DOHH2 (cell line): ENCODE results near the gene ACOT12.

Experiments
- EZH2phosphoT487 ChIP-seq: fragments of 200-600 bp; sonication (generic); IDR thresholded peaks from 2 replicates; pipeline ENCODE4 v1.6.1; 2017; ENCODE audit warnings: borderline replicate concordance, mild to moderate bottlenecking, antibody characterized with exemption, low read length, moderate library complexity, mixed read lengths
- TF ChIP-seq, protein P1 (sequence below): fragments of 200-600 bp; sonication (generic); IDR thresholded peaks from one replicate; pipeline ENCODE4 v1.5.1; 2014; ENCODE audit warnings: antibody characterized with exemption, mild to moderate bottlenecking, low read depth, low read length; ENCODE audit not compliant: poor library complexity, severe bottlenecking

DNA sequence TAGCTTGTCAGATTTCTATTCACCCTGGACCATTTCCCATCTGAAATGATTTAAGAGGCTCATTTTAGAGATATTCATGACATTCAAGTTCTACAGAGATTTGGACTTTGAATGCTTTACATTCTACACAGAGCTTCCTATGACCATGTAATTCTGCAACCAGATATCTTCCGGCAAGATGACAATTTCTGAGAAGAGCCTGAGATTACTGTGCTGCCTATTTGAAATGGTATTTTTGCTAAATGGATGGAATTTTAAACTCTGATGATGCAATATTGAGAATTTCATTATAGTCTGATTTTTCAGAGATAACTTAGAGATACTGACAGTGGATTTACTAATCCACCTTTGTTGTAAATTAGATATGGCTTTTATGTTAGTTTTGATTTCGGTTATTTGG, 16.0 kb upstream of the ACOT12 start:
- TF ChIP-seq, protein P1, sequence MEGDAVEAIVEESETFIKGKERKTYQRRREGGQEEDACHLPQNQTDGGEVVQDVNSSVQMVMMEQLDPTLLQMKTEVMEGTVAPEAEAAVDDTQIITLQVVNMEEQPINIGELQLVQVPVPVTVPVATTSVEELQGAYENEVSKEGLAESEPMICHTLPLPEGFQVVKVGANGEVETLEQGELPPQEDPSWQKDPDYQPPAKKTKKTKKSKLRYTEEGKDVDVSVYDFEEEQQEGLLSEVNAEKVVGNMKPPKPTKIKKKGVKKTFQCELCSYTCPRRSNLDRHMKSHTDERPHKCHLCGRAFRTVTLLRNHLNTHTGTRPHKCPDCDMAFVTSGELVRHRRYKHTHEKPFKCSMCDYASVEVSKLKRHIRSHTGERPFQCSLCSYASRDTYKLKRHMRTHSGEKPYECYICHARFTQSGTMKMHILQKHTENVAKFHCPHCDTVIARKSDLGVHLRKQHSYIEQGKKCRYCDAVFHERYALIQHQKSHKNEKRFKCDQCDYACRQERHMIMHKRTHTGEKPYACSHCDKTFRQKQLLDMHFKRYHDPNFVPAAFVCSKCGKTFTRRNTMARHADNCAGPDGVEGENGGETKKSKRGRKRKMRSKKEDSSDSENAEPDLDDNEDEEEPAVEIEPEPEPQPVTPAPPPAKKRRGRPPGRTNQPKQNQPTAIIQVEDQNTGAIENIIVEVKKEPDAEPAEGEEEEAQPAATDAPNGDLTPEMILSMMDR, result no peak
- TF ChIP-seq EZH2phosphoT487, result no peak
